ENCODE data around the gene ELF1.

- TF ChIP-seq CTCF (conservative IDR thresholded peaks at IDR 0.05) (no peak), EZH2 (IDR thresholded peaks at IDR 0.05; ENCODE audit: low read depth) (no peak)
Observed at GRCh38 chr13:41018602-41018948, 541 bp downstream of the ELF1 start.

Data from PC-9 (cell line).